HG03469 (cell line): ENCODE data around the gene SSR4.
"Not testable (repeated sequence)": the region's sequence is repeated elsewhere in the genome, so short reads cannot be mapped to it uniquely, and the experiment has no call there.

ENCODE experiments used
- ATAC-seq: cut with Tn5 transposase; IDR thresholded peaks from one replicate; pipeline ENCODE4 v1.9.1; 2021; ENCODE audit warnings: mild to moderate bottlenecking, moderate library complexity, moderate number of reproducible peaks; ENCODE audit not compliant: unreplicated experiment

Gene SSR4

GRCh38 chrX:153803211-153804099, 9.0 kb downstream of the SSR4 start:
- no peak for ATAC-seq

GRCh38 chrX:153804100-153804595, 9.7 kb downstream of the SSR4 start:
- no peak for ATAC-seq

- no peak for ATAC-seq
Measured at GRCh38 chrX:153804621-153805020, 10.2 kb downstream of the SSR4 start.

- no peak for ATAC-seq
Measured at GRCh38 chrX:153805436-153805835, 11.0 kb downstream of the SSR4 start.

GRCh38 chrX:153806999-153807575, 12.6 kb downstream of the SSR4 start:
- ATAC-seq, result no peak

- no peak for ATAC-seq
Measured at GRCh38 chrX:153807976-153808375, 13.5 kb downstream of the SSR4 start.

GRCh38 chrX:153812220-153812619, 17.8 kb downstream of the SSR4 start:
- no peak for ATAC-seq

GRCh38 chrX:153813161-153813560, 18.7 kb downstream of the SSR4 start:
- no peak for ATAC-seq

- no peak for ATAC-seq
Measured at GRCh38 chrX:153814591-153815315, 20.3 kb downstream of the SSR4 start.

GRCh38 chrX:153816831-153817690, 22.6 kb downstream of the SSR4 start:
- no peak for ATAC-seq

- ATAC-seq, result not testable (repeated sequence)
Measured at GRCh38 chrX:153818064-153818463, 23.6 kb downstream of the SSR4 start.

- ATAC-seq, result no peak
Measured at GRCh38 chrX:153818571-153819383, 24.3 kb downstream of the SSR4 start.

- no peak for ATAC-seq
Measured at GRCh38 chrX:153819384-153820040, 25.0 kb downstream of the SSR4 start.

GRCh38 chrX:153820601-153821000, 26.1 kb downstream of the SSR4 start:
- no peak for ATAC-seq

GRCh38 chrX:153821066-153821465, 26.6 kb downstream of the SSR4 start:
- no peak for ATAC-seq

- no peak for ATAC-seq
Measured at GRCh38 chrX:153824348-153824747, 29.9 kb downstream of the SSR4 start.

GRCh38 chrX:153825042-153825441, 30.6 kb downstream of the SSR4 start:
- no peak for ATAC-seq

GRCh38 chrX:153827016-153827415, 32.5 kb downstream of the SSR4 start:
- ATAC-seq, result no peak

GRCh38 chrX:153827903-153828302, 33.4 kb downstream of the SSR4 start:
- ATAC-seq, result no peak
